CD4-positive, alpha-beta T cell treated with Interferon gamma for 1 hour (primary cell): Measurements from ENCODE around the gene FAM83E.
A peak's percentile ranks its signal among the peaks of the same experiment; 100 is the strongest.
"Not testable (repeated sequence)": the region's sequence is repeated elsewhere in the genome, so short reads cannot be mapped to it uniquely, and the experiment has no call there.

ENCODE experiments used
- DNase-seq: peaks from one replicate; pipeline ENCODE4 v3.0.0-alpha.2; 2020

FAM83E gene

GRCh38 chr19:48639483-48640375 lies 24.9 kb upstream of the FAM83E start:
- peak; percentile 43 for DNase-seq

GRCh38 chr19:48638831-48639381 lies 24.0 kb upstream of the FAM83E start:
- DNase-seq, result no peak

- peak; percentile 93 for DNase-seq
These were observed 23.3 kb upstream of the FAM83E start for GRCh38 chr19:48637948-48638830.

- peak; percentile 100 for DNase-seq
These were observed 22.6 kb upstream of the FAM83E start for GRCh38 chr19:48637449-48637947.

GRCh38 chr19:48636859-48637448 lies 22.1 kb upstream of the FAM83E start, which contains the start of gene DBP:
Gene DBP, minus strand, starts transcription at chr19:48637379. Its CDS starts 385 bp downstream, at chr19:48636994.
- no peak for DNase-seq

- no peak for DNase-seq
These were observed 21.3 kb upstream of the FAM83E start for GRCh38 chr19:48635966-48636858.

- DNase-seq, result peak; percentile 66
These were observed 20.5 kb upstream of the FAM83E start for GRCh38 chr19:48635263-48635965.

- DNase-seq, result peak; percentile 93
These were observed 19.8 kb upstream of the FAM83E start for GRCh38 chr19:48634424-48635262.

- no peak for DNase-seq
These were observed 19.1 kb upstream of the FAM83E start for GRCh38 chr19:48634036-48634342.

- DNase-seq, result no peak
These were observed 18.5 kb upstream of the FAM83E start for GRCh38 chr19:48633148-48634035.

- DNase-seq, result no peak
These were observed 17.8 kb upstream of the FAM83E start for GRCh38 chr19:48632692-48633147.

- DNase-seq, result not testable (repeated sequence)
These were observed 17.4 kb upstream of the FAM83E start for GRCh38 chr19:48632286-48632685.

GRCh38 chr19:48631225-48631624 lies 16.3 kb upstream of the FAM83E start:
- DNase-seq, result no peak

- no peak for DNase-seq
These were observed 15.6 kb upstream of the FAM83E start for GRCh38 chr19:48630296-48631063.

- no peak for DNase-seq
These were observed 14.9 kb upstream of the FAM83E start for GRCh38 chr19:48629599-48630295.

GRCh38 chr19:48629297-48629598 lies 14.4 kb upstream of the FAM83E start:
- DNase-seq, result no peak

GRCh38 chr19:48628486-48629296 lies 13.8 kb upstream of the FAM83E start:
- DNase-seq, result no peak
